A172 (cell line): ENCODE results near the gene TFCP2L1. TPM values are rescaled to one million over a fixed set of nuclear protein-coding genes. Genes with fewer than 3 reads are reported as not detected.

Experiments
- DNase-seq: peaks from one replicate; pipeline ENCODE4 v3.0.0-alpha.2; 2015; ENCODE audit warnings: low spot score
- total RNA-seq: library from RNA; depleted of rRNA; stranded (reverse); fragments of >200 nt; shearing (Covaris generic); gene quantifications from 2 replicates; pipeline ENCODE4 v1.2.3, GENCODE V29; 2014

TFCP2L1 gene
- total RNA-seq, 1 experiment from 2014 or later, result 0.26 TPM

DNA sequence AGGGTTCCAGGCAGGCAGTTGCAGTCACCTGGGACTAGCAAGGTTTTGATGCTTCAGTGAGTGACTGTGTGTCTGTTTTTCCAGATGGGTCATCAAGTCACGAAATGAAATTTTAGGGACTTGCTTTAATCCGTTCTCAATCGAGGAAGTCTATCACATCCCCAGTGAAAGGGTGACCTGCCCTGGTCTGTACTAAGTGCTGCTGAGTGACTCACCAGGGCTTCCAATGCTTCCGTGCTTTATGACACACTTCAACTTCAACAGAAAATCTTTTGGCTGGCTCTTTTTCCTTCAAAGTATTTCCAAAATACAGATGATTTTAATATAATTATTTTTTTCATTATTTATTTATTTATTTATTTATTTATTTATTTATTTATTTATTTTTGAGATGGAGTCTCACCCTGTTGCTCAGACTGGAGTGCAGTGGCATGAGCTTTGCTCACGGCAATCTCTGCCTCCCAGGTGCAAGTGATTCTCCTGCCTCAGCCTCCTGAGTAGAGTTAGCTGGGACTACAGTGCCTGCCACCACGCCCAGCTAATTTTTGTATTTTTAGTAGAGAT is 18.4 kb downstream of the TFCP2L1 start:
- DNase-seq, result peak; percentile 6

DNA sequence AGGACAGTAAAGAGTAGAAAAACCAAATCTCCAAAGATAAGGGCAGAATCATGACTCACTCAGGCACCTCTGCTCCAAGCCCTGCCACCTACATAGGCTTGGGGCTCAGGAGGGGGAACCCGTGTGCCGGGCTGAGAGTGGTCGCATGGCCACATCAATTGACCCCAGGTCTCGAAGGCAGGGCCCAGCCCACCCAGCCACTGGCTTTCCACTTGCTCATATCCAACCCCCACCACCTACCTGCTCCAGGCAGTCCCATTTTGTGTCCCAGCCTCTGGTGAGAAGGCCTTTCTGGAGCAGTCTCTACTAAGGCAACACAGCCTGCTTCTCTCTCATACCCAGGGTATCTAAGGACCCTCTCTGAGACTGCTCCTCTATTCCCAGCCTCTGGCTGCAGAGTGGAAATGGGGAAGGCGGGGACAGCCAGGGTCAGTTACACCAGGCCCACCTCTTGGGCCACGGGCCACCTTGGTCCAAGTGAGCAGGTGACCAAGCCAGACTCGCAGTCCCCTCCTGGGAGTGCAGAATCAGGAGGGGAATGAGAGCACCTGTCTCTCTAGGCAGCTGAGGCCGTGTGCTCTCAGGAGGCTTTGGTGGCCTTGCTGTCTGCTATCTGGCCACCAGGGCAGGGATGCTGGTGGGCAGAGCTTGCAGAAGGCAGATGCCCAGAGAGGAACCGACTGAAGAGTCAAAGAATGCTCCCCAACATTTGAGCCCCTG is 20.8 kb downstream of the TFCP2L1 start:
- no peak for DNase-seq

DNA sequence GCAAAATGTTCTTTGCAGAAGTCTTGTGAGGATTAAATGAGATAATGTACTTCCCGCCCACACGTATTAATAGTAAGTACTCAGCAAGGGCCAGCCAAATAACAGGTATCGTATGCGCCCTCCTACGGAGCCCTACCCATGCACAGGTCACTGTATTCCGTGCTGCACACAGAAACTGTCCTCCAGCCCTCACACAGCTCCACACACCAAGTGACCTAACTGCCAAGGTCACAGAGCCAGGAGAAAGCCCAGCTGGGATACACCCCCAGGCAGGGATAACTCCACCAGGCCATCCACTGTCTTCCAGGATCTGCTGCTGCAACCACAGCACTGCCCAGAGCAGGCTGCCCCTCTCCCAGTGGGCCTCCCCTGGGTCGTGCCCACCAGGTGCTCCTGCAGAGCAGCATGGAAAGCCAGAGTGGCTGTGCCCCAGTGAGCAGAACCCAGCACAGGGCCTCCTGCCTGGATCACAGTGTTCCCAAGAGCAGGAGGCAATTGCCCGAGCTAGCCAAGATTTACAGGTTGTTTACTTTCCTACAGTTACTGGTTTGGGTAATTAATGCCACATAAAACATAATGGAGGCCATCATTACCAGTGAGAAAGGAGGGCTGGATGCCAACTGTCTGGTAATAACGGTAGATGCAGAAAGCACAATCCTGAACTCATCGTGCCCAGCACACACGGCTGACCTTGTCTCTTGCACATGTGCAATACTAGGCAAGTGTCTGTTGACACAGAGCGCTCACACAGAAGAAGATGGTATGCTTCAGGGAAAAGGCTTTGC is 24.4 kb downstream of the TFCP2L1 start:
- no peak for DNase-seq

DNA sequence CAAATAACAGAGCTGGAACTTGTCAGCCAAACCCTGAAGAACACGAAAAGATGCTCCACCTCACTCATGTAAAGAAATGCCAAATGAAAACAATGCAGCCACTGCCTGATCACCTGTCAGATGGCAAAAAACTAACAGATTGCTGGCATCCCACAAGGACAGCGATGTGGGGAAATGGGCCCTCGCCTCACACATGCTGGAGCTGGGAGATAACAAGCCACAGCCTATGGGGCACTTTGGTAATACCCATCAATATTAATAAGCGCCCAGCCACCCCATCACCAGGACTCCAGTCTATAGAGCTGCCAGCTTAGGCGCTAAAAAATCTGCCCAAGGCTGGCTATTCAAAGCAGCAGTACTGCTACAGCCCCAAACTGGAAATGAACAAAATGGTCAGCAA is 27.0 kb downstream of the TFCP2L1 start:
- DNase-seq, result no peak

DNA sequence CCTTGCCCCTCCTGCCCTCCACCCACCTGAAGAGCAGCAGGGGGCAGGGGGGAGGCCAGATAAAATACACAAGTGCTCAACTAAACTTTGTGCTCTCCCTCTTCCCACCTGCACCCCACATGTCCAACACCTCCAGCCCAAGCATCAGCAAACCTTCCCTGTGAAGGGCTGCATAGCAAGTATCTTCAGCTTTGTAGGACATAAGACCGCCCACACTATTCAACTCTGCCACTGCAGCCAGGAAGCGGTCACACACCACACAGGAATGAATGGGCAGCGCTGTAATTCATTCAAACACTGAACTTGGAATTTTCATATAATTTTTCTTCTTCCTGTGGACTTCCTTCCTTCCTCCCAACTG is 27.5 kb downstream of the TFCP2L1 start:
- DNase-seq, result no peak

DNA sequence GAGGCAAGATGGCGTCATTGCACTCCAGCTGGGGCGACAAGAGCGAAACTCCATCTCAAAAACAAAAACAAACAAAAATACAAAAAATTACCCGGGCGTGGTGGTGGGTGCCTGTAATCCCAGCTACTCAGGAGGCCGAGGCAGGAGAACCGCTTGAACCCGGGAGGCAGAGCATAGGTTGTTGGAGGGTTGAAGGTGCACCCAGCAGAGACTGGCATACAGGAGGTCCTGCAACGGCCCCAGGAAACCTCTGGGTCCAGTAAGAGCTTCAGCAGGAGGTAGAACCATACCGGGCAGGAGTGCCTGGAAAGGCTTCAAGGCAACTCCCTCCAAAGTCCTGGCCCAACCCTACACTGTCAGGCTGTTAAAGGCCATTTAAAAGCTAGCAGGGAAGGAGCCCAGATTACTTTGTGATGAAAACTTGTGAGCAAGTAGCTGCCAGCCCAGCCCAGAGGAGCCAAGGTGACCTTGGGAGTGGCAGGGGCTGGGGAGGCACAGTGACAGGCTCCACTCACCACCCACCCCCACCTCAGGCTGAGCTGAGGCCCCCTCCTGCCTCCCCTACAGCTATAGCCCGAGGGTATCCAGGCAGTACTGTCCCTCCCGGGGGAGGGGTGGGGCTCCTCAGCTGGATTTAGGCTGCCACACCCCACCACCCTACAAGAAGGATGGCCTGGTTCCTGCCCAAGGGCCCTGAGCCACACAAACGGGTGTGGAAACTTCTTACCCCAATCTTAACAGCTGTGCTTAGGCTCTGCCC is 28.1 kb downstream of the TFCP2L1 start:
- no peak for DNase-seq

DNA sequence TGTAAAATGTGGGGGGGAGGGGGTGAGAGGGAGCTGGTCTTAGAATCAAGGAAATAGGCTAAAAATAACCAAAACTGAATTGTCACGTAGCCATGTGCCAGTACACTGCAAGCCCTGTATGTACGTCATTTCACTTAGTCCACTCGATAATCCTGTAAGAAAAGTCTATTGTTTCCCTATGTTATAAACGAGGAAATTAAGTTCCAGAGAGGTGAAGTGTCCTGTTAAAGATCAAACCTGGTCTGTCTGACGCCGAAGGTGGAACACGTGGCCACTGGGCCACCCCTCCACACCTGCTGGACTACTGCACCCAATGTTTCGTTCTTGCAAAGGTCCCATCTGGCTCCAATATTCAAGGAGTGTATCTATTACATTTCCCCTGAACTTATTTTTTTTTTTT is 29.6 kb downstream of the TFCP2L1 start:
- no peak for DNase-seq

DNA sequence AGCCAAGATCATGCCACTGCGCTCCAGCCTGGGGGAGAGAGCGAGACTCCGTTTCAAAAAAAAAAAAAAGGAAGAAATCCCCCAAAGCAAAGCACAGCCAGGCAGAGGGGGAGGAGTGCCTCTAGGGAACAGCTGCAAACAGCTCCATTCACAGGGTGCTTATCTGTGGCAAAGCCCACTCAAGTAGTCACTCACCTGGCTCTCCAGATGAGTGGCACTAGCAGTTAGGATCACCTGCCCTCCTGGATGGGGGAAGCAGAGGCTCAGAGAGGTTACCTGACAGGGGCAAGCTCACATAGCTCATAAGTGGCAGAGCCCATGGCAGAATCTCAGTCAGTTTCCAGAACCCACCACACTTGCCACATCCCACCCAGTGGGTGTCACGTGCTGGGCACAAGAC is 30.3 kb downstream of the TFCP2L1 start:
- no peak for DNase-seq

DNA sequence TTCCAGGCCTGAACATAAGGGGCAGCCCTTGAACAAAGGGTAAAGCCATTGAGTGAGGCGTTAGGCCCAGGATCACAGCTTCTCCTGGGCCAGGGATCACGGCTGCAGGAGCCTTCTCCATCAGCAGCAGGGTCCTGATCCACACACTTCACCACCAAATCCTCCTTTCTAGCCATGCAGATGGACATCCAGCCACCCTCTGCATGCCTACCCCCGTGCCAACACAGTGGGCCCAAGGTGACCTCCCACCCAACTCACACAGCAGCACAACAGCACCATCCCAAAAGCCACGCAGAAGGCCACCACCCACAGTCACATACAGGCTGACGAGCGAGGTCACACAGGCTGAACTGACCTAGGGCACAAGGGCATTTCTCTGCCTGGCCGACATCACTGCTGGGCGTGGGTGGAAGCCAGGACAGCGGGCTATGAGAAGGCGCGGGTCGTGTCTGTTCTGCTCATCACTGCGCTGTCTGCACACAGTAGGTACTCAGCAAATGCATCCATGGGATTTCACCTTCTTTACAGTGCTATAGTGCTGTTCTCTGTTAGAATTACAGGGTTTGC is 31.2 kb downstream of the TFCP2L1 start:
- DNase-seq, result no peak

DNA sequence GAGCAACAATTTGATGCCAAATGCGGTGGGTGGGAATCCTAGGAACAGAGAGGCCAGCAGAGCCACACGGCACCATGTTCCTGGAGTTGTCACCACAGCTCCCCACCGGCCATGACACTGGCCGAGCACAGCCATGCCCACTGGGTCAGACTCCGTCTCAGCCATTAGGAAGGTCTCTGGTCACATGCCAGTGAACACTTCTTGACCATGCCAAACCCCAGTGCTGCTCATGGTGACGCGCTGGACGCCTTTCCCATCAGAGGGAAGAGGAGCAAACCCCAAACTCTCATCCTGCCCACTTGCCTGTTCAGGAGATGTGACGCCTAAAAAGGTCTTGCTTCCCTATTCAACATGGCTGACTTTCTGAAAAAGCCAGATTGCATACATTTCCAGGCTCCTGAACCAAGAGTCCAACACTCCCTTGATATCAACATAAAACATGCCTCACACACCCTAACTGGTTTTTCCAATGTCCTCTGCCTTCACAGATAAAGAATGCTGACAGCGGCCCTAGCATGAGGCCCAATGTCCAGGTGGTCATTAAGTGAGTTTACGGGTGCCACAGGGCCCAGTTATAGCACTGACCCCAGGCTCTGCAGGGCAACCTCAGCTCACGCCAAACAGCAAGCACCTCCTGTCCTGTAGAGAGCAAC is 31.9 kb downstream of the TFCP2L1 start:
- DNase-seq, result no peak

DNA sequence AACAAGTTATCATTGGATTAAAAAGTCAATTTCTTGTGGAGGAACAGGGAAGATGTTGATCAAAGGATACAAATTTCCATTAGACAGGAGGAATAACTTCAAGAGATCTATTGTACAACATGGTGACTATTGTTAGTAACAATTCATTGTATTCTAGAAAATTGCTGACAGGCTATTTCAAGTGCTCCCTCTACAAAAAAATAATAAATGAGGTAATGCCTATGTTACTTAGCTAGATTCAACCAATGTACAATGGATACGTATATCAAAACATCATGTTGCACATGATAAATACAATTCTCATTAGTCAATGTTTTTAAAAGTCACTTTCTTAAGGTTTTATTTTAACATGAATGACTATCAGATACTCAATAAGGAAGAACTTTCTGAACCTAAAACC is 33.5 kb downstream of the TFCP2L1 start:
- no peak for DNase-seq

DNA sequence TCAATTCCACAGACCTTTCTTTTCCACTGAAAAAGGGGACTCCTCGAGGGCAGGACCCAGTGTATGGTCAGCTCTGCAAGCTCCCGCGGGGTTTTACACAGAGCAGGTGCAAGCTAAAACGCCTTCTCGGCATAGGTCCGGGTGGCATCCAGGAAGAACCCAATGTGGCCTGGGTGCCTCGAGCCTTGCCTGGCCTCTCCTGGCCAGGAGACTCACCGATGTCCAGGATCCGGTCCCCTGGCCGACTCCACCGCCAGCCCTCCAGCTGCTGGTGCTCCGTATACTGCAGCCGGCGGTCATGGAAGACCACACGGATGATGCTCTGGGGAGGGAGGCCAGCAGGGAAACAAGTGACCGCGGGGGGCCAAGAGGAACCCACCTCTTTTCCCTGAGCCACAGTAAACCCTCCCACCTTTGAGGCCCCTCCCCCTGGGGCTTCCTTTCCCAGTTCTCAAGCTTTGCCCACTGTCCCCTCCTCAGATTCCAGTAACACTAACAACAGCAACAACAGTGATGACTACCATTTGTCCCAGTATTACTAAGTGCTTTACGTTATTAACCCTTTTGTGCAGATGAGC is 36.1 kb downstream of the TFCP2L1 start:
- no peak for DNase-seq

DNA sequence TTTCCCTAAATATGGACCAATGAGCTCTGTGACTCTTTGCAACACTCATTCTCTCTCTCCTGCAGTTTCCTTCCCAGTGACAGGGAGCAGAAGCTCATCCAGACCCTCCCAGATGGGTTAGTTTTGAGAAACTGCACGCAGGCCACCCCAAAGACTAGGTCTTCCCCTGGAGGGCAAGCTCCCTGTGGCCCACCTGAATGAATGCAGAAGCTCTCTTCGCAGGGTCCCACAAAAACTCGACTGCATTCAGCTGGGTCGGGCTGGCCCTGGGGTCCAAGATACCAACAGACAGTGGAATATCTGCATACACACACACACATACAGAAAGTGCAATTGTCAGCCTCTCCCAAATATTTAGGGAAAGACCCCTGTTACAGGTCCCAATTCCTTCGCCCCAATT is 37.0 kb downstream of the TFCP2L1 start:
- DNase-seq, result no peak

DNA sequence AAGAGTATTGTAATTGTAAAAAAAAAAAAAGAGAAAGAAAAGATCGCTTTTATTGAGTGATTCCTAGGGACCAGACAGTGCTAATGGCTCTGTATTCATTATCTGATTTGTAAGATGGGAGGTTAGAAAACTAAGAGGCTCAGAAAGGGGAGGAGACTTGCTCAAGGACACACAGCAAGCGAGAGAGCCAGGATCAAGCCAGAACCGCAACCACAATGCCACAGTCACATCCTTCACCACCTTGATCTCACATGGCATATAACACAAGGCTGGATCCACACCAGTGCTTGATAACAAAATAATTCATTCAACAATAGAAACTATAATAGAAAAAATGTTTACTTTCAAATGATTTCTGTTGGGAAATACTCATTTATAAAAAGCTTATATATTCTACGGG is 37.5 kb downstream of the TFCP2L1 start:
- DNase-seq, result no peak

DNA sequence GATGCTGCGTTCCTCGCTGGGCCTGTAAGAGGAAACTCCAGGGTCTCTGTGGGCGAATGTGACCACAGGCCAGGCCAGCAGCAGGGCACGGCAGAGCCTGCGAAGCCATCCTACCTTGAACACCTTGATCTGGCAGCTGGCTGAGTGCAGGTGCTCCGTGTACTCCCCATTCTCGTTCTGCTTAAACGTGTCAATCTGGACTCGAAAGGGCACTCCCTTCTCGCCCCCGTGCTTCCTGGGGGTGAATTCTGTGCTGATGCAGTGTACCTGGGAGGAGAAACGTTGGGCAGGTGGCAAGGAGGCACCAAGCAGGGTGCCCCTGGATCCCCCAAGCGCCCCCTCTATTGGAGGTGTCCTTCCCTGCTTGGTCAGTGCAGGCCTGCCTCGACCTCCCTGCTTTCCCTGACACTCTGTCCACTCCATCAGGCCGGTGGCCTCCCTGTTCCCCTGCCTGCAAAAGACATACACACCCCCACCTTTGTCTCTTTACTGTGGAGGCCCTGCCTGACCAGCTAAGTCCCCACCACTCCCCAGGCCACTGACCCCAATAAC is 38.2 kb downstream of the TFCP2L1 start:
- DNase-seq, result no peak

DNA sequence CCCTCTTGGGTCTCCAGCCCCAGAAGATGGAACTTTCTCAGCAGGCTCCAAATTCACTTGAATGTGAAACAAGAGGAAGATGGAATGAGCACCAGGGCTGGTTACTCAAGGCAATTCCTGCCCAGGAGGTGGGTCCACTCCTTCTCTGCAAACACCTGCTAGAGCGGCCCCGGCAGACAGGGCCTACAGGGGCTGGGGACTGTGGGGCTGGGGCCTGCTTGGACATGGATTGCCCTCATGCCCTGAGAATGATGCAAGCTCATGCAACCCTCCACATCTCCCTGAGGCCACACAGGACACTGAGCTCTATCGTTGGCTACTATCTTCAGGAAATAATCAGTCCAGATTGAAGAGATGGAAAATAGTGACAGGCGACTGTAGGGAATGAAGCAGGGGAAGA is 39.1 kb downstream of the TFCP2L1 start:
- DNase-seq, result no peak

DNA sequence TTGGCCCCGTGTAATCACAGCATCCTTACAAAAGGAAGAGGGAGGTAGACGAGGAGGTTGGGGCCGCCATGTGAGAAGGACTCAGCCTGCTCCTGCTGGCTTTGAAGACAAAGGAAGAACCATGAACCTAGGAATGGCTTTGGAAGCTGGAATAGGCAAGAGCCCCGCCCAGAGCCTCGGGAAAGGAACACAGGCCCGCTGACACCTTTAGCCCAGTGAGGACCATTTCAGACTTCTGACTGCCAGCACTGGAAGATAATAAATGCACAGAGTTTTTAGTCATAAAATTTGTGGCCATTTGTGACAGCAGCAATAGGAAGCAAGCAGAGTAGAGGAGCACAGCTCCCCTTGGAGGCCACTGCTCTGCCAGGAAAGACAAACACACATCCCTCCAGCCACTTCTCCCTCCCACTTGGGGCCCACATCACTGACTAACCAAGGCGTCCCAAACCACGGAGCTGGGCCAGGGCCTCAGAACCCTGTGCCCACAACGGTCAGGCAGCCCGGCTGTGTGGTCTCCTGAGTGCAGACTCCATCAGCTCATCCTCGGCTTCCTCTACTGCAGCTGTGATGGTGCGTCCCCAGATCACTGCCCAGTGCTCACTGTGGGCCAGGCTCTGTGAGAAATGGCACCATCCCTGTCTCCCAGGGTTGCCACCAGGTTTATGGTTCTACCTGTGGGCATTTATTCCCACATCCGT is 39.7 kb downstream of the TFCP2L1 start:
- DNase-seq, result no peak

DNA sequence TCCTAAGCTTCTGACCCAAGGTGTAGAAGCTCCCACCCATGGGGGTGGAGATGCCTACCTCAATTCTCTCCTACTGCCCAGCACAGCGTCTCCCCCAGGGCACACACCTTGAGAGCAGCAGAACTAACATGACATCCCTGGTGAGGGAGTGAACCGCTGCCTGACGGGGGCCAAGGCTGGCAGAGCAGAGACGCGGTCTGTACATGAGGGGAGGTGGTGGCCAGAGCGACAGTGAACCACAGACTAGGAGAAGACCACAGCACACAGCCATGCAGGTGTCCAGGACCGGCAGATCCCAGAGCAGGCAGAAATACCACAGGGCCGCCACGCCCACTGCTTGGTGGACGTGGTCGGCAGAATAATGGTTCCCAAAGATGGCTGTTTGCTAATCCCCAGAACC is 40.4 kb downstream of the TFCP2L1 start:
- DNase-seq, result no peak

DNA sequence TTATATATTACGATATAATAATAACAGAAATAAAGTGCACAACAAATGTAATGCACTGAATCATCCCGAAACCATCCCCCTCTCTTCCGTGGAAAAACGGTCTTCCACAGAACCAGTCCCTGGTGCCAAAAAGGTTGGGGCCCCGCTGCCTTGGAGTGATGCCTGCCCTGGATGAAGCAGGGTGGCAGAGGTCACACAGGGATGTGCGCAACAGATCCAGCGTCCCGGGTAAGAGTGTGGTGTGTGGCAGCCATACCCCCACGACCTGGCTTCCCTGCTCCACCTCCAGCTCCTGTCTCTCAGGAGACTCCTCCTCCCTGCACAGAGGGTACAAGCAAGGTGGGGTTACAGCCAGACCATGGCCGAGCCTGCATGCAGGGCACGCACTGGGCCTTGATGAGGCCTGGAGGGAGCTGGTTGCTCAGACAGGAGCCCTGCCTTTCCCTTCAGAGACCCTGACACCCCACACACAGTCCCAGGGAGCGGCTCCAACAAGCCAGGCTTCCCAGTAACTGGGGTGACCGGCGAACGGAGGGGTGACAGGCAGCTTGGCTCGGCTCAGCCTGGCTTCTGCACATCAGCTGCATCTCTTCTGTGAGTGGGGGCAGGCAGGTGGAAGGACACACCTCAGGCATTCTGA is 41.1 kb downstream of the TFCP2L1 start:
- DNase-seq, result no peak

DNA sequence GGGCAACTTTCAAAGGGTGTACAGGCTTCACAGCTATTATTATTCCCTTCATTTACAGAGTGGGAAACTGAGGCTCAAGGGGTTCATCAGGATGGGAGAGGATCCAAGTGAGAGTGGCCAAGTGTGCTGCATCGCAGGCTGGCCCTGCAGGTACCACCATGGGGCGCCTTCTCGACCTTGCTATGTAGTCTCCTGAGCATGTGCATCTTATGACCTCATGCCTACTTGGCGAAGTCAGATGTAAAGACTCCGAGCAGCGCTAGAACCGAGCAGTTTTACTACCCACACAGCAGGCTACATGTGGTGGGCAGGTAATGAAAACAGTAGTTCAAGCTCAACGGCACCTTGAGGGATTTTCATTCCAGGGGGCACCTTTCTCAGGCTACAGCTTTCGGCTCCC is 42.0 kb downstream of the TFCP2L1 start:
- no peak for DNase-seq
